Memory B cell (primary cell): ENCODE measurements around the gene POLQ.
"Not testable (repeated sequence)": the region's sequence is repeated elsewhere in the genome, so short reads cannot be mapped to it uniquely, and the experiment has no call there.

Source experiments
- ATAC-seq: fragments of 150-1000 bp; cut with Tn5 transposase; 2 replicates; pipeline ENCODE4 v1.10.0; 2021; ENCODE audit warnings: low read depth, mild to moderate bottlenecking, moderate library complexity
- DNase-seq, 2 donors: peaks; one replicate each; pipeline ENCODE4 v3.0.0; 2022; ENCODE audit warnings: low spot score in 2 of 2
- H3K27ac Mint-ChIP-seq: one replicate; pipeline ENCODE4 v1.8.0; 2022; ENCODE audit warnings: mild to moderate bottlenecking, moderate library complexity, mixed read lengths
- H3K27me3 Mint-ChIP-seq: one replicate; pipeline ENCODE4 v1.8.0; 2022; ENCODE audit warnings: mixed read lengths
- H3K36me3 Mint-ChIP-seq: one replicate; pipeline ENCODE4 v1.8.0; 2022; ENCODE audit warnings: mild to moderate bottlenecking, mixed read lengths
- H3K4me1 Mint-ChIP-seq: one replicate; pipeline ENCODE4 v1.8.0; 2022; ENCODE audit warnings: mixed read lengths
- H3K4me3 Mint-ChIP-seq: one replicate; pipeline ENCODE4 v1.8.0; 2022; ENCODE audit warnings: mild to moderate bottlenecking, moderate library complexity, mixed read lengths
- H3K9me3 Mint-ChIP-seq: one replicate; pipeline ENCODE4 v1.8.0; 2022; ENCODE audit warnings: mixed read lengths

The POLQ gene

DNA sequence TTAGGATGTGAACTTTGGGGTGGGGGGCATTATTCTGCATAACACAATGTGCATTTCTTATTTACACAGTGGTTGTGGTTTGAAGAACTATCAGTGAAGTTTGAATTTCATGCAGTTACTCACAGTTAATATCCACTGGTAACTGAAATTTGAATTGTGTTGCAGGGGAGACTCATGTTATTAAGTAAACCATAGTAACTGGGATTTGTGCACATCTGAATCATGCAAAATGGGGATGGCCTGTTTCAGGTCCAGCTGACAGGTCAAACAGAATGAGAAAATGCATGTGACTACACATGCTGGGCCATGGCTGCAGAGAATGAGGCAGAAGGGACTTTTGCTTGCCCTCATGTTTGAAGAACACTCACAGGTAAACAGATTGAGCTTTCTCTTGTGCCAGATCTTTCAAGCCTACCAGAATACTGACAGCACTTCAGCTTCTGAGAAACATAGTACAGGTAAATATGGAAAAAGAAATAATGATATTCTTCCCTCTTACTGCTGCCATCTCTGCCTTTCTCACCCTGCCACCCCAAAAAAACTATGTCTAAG, 115.0 kb downstream of the POLQ start:
- peaks cover 9% of the 10 kb centered on the region for H3K4me1 Mint-ChIP-seq
- H3K27ac Mint-ChIP-seq: no peak overlapping the region
- DNase-seq (no peak), ATAC-seq (no peak)
- no peaks in the 10 kb centered on the region for H3K36me3 Mint-ChIP-seq
- H3K4me3 Mint-ChIP-seq: no peak overlapping the region
- H3K9me3 Mint-ChIP-seq: no peaks in the 10 kb centered on the region
- H3K27me3 Mint-ChIP-seq: no peaks in the 10 kb centered on the region

DNA sequence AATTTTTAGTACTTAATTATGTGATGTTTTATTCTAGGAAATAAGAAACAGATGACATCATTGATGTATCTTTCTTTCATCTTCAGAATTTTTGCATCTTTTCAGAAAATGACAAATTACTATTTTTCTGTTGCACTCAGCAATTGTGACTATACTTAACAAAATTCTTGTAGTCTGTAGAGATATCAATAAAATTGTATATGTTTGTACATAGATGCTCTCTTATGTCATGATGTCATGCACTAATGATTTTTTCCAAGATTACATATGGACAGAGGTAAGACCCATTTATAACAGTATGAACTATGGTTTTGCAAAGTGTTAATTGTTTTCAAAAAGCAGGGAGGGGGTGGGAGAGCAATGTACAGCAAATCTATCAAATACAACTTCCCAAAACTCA, 121.2 kb downstream of the POLQ start:
- no peaks in the 10 kb centered on the region for H3K9me3 Mint-ChIP-seq
- ATAC-seq (no peak), DNase-seq (no peak)
- no peak overlapping the region for H3K4me3 Mint-ChIP-seq
- no peaks in the 10 kb centered on the region for H3K4me1 Mint-ChIP-seq
- no peaks in the 10 kb centered on the region for H3K36me3 Mint-ChIP-seq
- no peak overlapping the region for H3K27ac Mint-ChIP-seq
- no peaks in the 10 kb centered on the region for H3K27me3 Mint-ChIP-seq

DNA sequence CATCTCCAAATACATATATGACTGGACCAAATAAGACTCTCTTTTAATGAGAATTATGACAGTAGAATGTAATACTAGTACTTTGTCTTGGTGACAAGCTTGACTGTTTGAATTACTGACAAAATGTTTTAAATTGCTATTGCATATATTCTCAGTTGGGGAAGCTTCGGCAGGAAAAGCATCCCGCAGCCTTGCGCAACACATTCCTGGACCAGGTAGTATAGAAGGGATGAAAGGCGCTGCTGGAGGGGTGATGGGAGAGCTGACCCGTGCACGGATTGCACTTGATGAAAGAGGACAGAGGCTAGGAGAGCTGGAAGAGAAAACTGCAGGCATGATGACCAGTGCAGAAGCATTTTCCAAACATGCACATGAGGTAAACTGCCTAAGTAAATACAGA, 127.6 kb downstream of the POLQ start:
- Mint-ChIP-seq H3K4me1 (no peaks in the 10 kb centered on the region), H3K27me3 (no peaks in the 10 kb centered on the region), H3K27ac (no peak overlapping the region), H3K36me3 (no peaks in the 10 kb centered on the region), H3K9me3 (no peaks in the 10 kb centered on the region), H3K4me3 (no peak overlapping the region)
- DNase-seq (no peak), ATAC-seq (no peak)

DNA sequence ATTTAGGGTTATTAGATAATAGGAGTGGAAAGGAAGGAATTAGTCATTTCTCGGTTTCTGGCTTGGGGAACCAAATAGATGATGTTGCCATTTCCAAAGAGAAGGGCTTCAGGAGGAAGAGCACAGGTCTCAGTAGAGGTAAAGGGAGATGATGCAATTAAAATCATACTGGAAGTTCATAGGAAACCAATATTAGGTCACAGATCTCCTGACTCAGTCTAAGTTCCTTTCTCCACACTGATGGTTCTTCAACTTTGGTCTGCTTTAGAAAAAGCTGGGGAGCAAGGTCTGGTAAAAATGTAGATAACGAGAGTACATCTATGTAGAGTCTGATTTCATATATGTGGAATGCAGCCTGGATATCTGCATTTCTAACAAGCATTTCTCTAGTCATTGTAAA, 130.9 kb downstream of the POLQ start:
- Mint-ChIP-seq H3K27ac (no peak overlapping the region), H3K27me3 (no peaks in the 10 kb centered on the region)
- ATAC-seq: no peak

DNA sequence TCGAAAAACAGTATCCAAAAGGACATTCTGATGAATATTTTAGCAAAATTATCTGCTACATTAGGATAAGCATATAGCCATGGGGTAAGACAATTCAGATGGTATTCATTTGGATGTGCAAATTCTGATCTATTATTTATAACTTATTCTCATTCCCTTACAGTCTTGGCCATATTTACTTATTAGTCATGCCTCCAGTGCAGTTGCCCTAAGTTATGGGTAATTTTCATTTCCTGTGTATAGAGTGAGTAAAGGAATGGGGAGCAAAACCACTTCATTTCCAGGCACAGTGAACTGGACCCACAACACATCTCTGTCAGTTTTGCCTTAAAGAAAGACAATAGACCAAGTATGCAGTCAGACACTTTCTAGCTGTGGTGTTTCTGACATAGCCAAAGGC, 134.3 kb downstream of the POLQ start:
- ATAC-seq: no peak
- H3K36me3 Mint-ChIP-seq: no peaks in the 10 kb centered on the region
- no peak overlapping the region for H3K27ac Mint-ChIP-seq
- H3K9me3 Mint-ChIP-seq: no peaks in the 10 kb centered on the region
- no peaks in the 10 kb centered on the region for H3K27me3 Mint-ChIP-seq
- no peak for DNase-seq
- no peaks in the 10 kb centered on the region for H3K4me1 Mint-ChIP-seq
- H3K4me3 Mint-ChIP-seq: no peak overlapping the region

More for the DNA sequence above, 130.9 kb downstream of the POLQ start:
- H3K36me3 Mint-ChIP-seq: no peaks in the 10 kb centered on the region
- no peak overlapping the region for H3K4me3 Mint-ChIP-seq
- H3K4me1 Mint-ChIP-seq: no peaks in the 10 kb centered on the region
- no peaks in the 10 kb centered on the region for H3K9me3 Mint-ChIP-seq
- no peak for DNase-seq

DNA sequence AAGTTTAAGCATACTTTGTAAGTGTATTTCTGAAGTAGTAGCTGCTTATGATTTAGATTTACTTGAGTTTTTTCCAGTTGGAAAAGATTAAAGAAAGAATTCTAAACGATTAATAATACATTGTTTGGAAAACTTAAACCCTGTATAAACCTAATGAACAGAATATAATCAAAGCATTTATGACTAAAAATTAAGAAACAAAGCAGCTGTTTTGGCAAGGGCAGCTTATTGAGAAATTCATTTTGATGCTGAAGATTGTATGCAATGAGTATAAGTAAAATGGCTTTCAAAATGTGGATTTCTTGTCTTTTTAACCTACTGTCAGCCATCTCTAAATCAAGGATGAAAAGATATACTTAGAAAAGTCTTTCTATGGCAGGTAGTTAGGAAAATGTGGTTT, 140.2 kb downstream of the POLQ start:
- ATAC-seq (no peak), DNase-seq (no peak)
- Mint-ChIP-seq H3K36me3 (no peaks in the 10 kb centered on the region), H3K4me1 (no peaks in the 10 kb centered on the region), H3K27ac (no peak overlapping the region), H3K9me3 (no peaks in the 10 kb centered on the region), H3K4me3 (no peak overlapping the region), H3K27me3 (no peaks in the 10 kb centered on the region)

DNA sequence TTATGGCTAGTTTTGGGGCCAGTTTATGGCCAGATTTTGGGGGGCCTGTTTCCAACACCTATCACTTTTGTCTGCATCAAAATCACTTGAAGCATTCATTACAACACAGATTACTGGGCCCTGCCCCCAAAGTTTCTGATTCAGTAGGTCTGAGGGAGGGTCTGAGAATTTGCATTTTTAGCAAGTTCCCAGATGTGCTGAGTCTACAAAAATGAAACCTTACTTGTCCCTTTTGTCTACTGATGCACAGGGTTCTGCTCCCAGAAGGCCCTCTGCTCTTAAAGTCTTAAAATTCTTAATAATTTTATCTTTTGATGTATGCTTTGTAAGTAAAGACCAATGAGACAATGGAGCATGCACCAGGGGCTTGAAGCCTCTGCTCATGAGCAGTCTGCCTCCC, 146.0 kb downstream of the POLQ start:
- DNase-seq: no peak
- Mint-ChIP-seq H3K9me3 (no peaks in the 10 kb centered on the region), H3K27ac (no peak overlapping the region), H3K27me3 (peaks cover 6% of the 10 kb centered on the region), H3K4me3 (no peak overlapping the region), H3K36me3 (no peaks in the 10 kb centered on the region), H3K4me1 (no peaks in the 10 kb centered on the region)
- no peak for ATAC-seq

DNA sequence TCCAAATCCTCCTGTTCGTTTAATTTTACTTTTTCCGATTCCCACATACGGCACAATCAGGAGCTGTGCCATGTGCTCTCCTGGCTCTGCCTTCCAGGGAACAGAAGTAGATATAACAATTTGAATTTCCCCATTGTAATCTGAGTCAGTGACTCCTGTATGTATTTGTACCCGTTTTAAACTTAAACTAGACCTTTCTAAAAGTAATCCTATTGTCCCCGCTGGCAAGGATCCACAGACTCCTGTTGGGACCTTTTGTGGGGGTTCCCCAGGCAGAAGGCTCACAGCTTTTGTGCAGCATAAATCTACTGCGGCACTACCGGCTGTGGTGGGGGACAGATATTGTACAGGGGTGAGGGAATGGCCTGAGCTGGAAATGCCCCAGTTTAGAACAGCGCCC, 147.7 kb downstream of the POLQ start:
- H3K4me3 Mint-ChIP-seq, H3K9me3 Mint-ChIP-seq, DNase-seq, ATAC-seq, H3K36me3 Mint-ChIP-seq, H3K27ac Mint-ChIP-seq, H3K4me1 Mint-ChIP-seq: not testable (repeated sequence)
- H3K27me3 Mint-ChIP-seq: peaks cover 13% of the 10 kb centered on the region

DNA sequence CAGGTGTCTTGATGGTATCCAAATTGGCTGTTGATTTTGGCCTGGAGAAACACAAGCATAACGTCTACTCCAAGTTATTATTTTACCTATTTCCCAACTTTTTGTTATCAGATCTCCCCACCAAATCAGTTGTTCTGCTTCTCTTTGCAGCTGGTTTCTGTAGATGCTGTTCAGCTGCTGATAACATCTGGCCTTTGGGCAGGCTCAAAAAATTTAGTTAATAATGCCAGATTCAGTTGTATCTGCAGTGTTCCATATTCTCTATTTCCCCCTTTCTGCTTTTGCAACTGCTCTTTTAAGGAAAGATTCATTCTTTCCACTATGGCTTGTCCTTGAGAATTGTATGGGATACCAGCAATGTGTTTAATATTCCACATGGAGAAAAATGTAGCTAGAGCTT, 149.8 kb downstream of the POLQ start:
- not testable (repeated sequence) for H3K4me1 Mint-ChIP-seq, H3K9me3 Mint-ChIP-seq, H3K4me3 Mint-ChIP-seq, H3K27ac Mint-ChIP-seq, ATAC-seq, H3K36me3 Mint-ChIP-seq, DNase-seq
- peaks cover 17% of the 10 kb centered on the region for H3K27me3 Mint-ChIP-seq

DNA sequence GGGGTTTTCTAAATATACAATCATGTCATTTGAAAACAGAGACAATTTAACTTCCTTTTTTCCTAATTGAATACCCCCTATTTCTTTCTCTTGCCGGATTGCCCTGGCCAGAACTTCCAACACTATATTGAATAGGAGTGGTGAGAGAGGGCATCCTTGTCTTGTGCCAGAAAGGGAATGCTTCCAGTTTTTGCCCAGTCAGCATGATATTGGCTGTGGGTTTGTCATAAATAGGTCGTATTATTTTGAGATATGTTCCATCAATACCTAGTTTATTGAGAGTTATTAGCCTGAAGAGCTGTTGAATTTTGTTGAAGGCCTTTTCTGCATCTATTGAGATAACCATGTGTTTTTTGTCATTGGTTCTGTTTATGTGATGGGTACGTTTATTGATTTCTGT, 157.5 kb downstream of the POLQ start:
- not testable (repeated sequence) for H3K9me3 Mint-ChIP-seq

More for the DNA sequence above, 157.5 kb downstream of the POLQ start:
- H3K27me3 Mint-ChIP-seq, H3K27ac Mint-ChIP-seq, H3K36me3 Mint-ChIP-seq, DNase-seq, ATAC-seq, H3K4me1 Mint-ChIP-seq, H3K4me3 Mint-ChIP-seq: not testable (repeated sequence)
